Parathyroid adenoma (tissue), 2 donors: ENCODE data around the gene SLC5A8.

Experiments
- H2AFZ ChIP-seq: fragments of 300-600 bp; sonication (generic); one replicate; pipeline ENCODE4 v1.7.0; 2017; ENCODE audit warnings: antibody characterized with exemption, mild to moderate bottlenecking
- H3K27ac ChIP-seq: fragments of 300-600 bp; sonication (generic); one replicate; pipeline ENCODE4 v1.7.0; 2017
- H3K27me3 ChIP-seq: fragments of 300-600 bp; sonication (generic); one replicate; pipeline ENCODE4 v1.7.0; 2017; ENCODE audit warnings: low read length; ENCODE audit not compliant: control insufficient read depth, insufficient read depth
- H3K36me3 ChIP-seq: fragments of 300-600 bp; sonication (generic); one replicate; pipeline ENCODE4 v1.7.0; 2017; ENCODE audit warnings: low read length; ENCODE audit not compliant: control insufficient read depth, insufficient read depth
- H3K4me1 ChIP-seq: fragments of 300-600 bp; sonication (generic); one replicate; pipeline ENCODE4 v1.7.0; 2017; ENCODE audit warnings: control low read depth
- H3K4me2 ChIP-seq: fragments of 300-600 bp; sonication (generic); one replicate; pipeline ENCODE4 v1.7.0; 2017; ENCODE audit warnings: low read length
- H3K4me3 ChIP-seq: fragments of 300-600 bp; sonication (generic); one replicate; pipeline ENCODE4 v1.7.0; 2017; ENCODE audit warnings: low read depth, low read length
- H3K79me2 ChIP-seq: fragments of 300-600 bp; sonication (generic); one replicate; pipeline ENCODE4 v1.7.0; 2017; ENCODE audit warnings: control low read depth
- H3K9ac ChIP-seq: fragments of 300-600 bp; sonication (generic); one replicate; pipeline ENCODE4 v1.7.0; 2017; ENCODE audit warnings: mild to moderate bottlenecking
- H3K9me3 ChIP-seq: fragments of 300-600 bp; sonication (generic); one replicate; pipeline ENCODE4 v1.7.0; 2017; ENCODE audit warnings: low read length; ENCODE audit not compliant: control insufficient read depth
- TF ChIP-seq, protein P1 (sequence below): fragments of 300-600 bp; sonication (generic); IDR thresholded peaks from one replicate; pipeline ENCODE4 v1.7.0; 2017; ENCODE audit warnings: antibody characterized with exemption, mild to moderate bottlenecking
- donor health status: primary hyperparathyroidism.

The SLC5A8 gene

DNA sequence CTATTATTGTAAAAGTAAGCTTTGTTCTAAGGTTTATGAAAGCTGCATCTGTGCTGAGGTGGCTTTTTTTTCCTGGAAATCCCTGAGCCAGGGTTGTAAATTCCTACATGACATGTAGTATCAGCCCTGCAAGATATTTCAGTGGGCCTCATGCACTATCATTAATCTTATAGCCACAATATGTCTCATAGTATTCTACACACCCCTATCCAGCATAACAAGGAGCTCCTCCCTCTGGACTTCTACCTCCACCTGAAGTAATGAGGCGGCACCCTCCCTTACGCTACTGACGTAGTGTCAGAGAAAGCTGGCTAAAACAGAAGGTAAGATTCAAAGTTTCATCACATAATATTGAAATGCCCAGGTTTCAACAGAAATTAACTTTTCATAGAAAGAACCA, 35.5 kb downstream of the SLC5A8 start:
- Histone ChIP-seq H3K4me3 (no peak overlapping the region), H3K27ac (no peak overlapping the region), H3K79me2 (no peaks in the 10 kb centered on the region), H2AFZ (no peak overlapping the region), H3K27me3 (no peaks in the 10 kb centered on the region), H3K9ac (no peak overlapping the region), H3K36me3 (no peaks in the 10 kb centered on the region), H3K4me1 (no peaks in the 10 kb centered on the region), H3K9me3 (no peaks in the 10 kb centered on the region), H3K4me2 (no peak overlapping the region)
- TF ChIP-seq, protein P1, sequence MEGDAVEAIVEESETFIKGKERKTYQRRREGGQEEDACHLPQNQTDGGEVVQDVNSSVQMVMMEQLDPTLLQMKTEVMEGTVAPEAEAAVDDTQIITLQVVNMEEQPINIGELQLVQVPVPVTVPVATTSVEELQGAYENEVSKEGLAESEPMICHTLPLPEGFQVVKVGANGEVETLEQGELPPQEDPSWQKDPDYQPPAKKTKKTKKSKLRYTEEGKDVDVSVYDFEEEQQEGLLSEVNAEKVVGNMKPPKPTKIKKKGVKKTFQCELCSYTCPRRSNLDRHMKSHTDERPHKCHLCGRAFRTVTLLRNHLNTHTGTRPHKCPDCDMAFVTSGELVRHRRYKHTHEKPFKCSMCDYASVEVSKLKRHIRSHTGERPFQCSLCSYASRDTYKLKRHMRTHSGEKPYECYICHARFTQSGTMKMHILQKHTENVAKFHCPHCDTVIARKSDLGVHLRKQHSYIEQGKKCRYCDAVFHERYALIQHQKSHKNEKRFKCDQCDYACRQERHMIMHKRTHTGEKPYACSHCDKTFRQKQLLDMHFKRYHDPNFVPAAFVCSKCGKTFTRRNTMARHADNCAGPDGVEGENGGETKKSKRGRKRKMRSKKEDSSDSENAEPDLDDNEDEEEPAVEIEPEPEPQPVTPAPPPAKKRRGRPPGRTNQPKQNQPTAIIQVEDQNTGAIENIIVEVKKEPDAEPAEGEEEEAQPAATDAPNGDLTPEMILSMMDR, result no peak

DNA sequence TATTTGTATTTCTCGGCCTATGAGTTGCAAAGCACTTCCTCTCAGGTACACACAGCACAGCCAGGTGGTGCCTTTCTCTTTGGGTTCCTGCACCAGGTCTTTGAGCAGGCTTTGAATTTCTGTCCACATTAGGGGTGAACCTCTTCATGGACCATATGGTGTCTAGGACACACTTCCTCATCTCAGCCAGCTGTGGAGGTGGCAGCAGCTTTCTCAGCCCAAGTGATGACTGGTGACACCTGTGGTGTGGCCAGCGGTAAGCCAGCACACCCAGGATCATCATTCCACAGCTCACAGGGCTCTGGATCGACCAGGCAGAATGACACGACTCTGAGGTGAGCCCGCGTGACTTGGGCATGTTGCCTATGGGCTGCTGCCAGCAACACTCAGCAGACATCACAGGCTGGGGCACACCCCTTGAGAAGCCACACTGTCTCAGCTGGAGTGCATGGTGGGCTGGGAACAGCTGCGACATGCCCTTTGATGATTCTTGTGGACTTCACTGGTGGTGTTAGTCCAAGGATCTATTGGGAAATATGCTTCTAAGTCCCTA, 36.8 kb downstream of the SLC5A8 start:
- Histone ChIP-seq H3K4me3 (no peak overlapping the region), H2AFZ (no peak overlapping the region), H3K27me3 (no peaks in the 10 kb centered on the region), H3K27ac (no peak overlapping the region), H3K4me2 (no peak overlapping the region), H3K4me1 (no peaks in the 10 kb centered on the region), H3K36me3 (no peaks in the 10 kb centered on the region), H3K79me2 (no peaks in the 10 kb centered on the region), H3K9ac (no peak overlapping the region), H3K9me3 (no peaks in the 10 kb centered on the region)
- TF ChIP-seq, protein P1, result no peak

DNA sequence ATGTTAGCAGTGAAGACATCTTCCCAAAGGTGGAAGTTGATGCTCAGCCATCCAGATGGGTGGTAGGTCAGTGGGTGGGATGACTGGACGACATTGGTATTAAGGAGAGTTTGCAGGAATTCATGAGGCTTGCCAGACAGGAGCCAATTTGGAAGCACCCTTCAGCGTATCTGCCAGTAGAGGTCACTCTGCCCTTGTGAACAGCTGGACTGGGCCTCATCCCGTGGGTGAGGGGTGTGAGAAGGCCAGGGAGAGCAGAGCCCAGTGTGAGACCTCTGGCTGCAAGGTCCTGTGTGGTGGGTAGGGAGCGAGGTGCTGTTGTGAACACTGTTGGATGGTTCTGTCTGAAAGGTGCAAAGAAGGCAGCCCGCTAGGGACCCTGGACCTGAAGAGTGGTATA, 37.7 kb downstream of the SLC5A8 start:
- H3K27ac ChIP-seq, result no peak overlapping the region
- no peaks in the 10 kb centered on the region for H3K36me3 ChIP-seq
- TF ChIP-seq, protein P1, result no peak
- no peaks in the 10 kb centered on the region for H3K27me3 ChIP-seq
- H3K79me2 ChIP-seq, result no peaks in the 10 kb centered on the region
- H3K9ac ChIP-seq, result no peak overlapping the region
- H3K4me2 ChIP-seq, result no peak overlapping the region
- no peaks in the 10 kb centered on the region for H3K9me3 ChIP-seq
- no peak overlapping the region for H3K4me3 ChIP-seq
- no peak overlapping the region for H2AFZ ChIP-seq
- no peaks in the 10 kb centered on the region for H3K4me1 ChIP-seq

DNA sequence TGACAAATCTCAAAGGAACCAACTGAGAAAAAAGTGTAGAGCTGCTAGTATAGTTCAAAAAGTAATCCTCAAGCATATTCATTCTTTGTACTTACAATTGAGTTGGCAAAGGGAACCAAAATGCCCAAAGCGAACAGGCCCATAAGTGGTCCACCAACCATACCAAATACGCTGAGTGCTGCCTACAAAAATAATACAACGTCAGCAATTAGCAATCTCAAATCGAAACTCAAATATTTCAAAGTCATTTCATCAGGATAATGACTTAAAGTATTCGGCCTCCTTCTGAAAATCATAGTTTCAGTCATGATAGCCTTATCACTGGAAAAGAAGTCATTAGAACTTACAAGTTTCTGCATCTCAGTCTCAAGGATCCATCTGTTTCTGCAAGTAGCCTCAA, 42.0 kb downstream of the SLC5A8 start:
- Histone ChIP-seq H3K9ac (no peak overlapping the region), H3K4me1 (no peaks in the 10 kb centered on the region), H3K27ac (no peak overlapping the region), H3K4me2 (no peak overlapping the region), H2AFZ (no peak overlapping the region), H3K9me3 (no peaks in the 10 kb centered on the region), H3K4me3 (no peak overlapping the region), H3K79me2 (no peaks in the 10 kb centered on the region), H3K27me3 (no peaks in the 10 kb centered on the region), H3K36me3 (no peaks in the 10 kb centered on the region)
- TF ChIP-seq, protein P1, result no peak

DNA sequence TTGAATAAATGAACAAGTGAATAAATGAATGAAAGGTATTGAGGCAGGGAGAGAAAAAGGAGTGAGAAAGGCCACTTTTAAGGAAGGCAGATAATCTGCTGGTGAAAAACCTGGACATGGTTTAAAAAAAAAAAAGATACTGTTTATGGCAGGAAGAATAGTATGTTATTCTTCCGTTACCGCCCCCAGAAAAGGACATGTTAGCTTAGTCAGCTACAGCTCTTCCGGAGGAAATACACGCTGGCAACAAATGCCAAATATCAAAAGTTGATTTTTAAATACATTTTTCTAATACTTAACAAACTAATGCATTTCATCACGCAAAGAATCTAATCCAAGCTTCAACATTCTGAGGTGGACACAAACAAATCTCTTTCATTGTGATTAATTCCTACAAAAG, 43.2 kb downstream of the SLC5A8 start:
- TF ChIP-seq, protein P1, result no peak
- H3K9me3 ChIP-seq, result no peaks in the 10 kb centered on the region
- no peak overlapping the region for H2AFZ ChIP-seq
- no peak overlapping the region for H3K27ac ChIP-seq
- no peak overlapping the region for H3K9ac ChIP-seq
- H3K4me1 ChIP-seq, result no peaks in the 10 kb centered on the region
- no peaks in the 10 kb centered on the region for H3K27me3 ChIP-seq
- H3K4me2 ChIP-seq, result no peak overlapping the region
- no peaks in the 10 kb centered on the region for H3K79me2 ChIP-seq
- no peaks in the 10 kb centered on the region for H3K36me3 ChIP-seq
- no peak overlapping the region for H3K4me3 ChIP-seq
